Pancreas (tissue), 10 donors: Measurements from ENCODE around the gene PITHD1. TPM values are rescaled to one million over a fixed set of nuclear protein-coding genes. Genes with fewer than 3 reads are reported as not detected.

Experiments
- ATAC-seq, 4 donors: fragments of 200-7000 bp; cut with Tn5 transposase; one replicate each; pipeline versions ENCODE4 v1.8.0 to v1.9.1; 2020; ENCODE audit warnings: mild to moderate bottlenecking in 4 of 4, moderate library complexity in 4 of 4
- DNase-seq, 6 donors: peaks; one replicate each; pipeline ENCODE4 v3.0.0-alpha.2; 2020
- FAIRE-seq: peaks from 2 replicates; lab custom pipeline; 2012; peaks lifted over from hg19 to GRCh38; lab: Jason Lieb, UNC
- H3K27ac ChIP-seq, 4 donors: fragments of 200-600 bp; sonication (generic); 1 replicate in 3 of 4; 2 replicates in 1 of 4; pipeline versions ENCODE4 v1.5.0 to v1.8.0; 2020
- H3K27me3 ChIP-seq, 4 donors: fragments of 200-600 bp; one replicate each; pipeline ENCODE4 v1.8.0; 2021
- H3K36me3 ChIP-seq, 3 donors: fragments of 200-600 bp; sonication (generic) in 1 of 3; one replicate each; pipeline versions ENCODE4 v1.5.0 to v1.8.0; 2020 to 2021
- H3K4me1 ChIP-seq, 3 donors: fragments of 200-600 bp; one replicate each; pipeline ENCODE4 v1.8.0; 2021
- H3K4me3 ChIP-seq, 4 donors: fragments of 200-600 bp; sonication (generic) in 2 of 4; one replicate each; pipeline versions ENCODE4 v1.5.0 to v1.8.0; 2020 to 2021
- H3K9me3 ChIP-seq, 4 donors: fragments of 200-600 bp; one replicate each; pipeline ENCODE4 v1.8.0; 2021
- CTCF ChIP-seq, 4 donors: fragments of 200-600 bp; sonication (generic) in 3 of 4; IDR thresholded peaks; one replicate each; pipeline versions ENCODE4 v1.5.0 to v1.8.0; 2021; ENCODE audit warnings: antibody characterized with exemption in 4 of 4
- WGBS, 2 donors: extraction: QIAGEN DNeasy Blood & Tissue Kit; methylation state at CpG; one replicate each; pipeline ENCODE4 v1.1.7; 2013; 5-methylcytosine and 5-hydroxymethylcytosine counted together
- intact Hi-C, 3 donors: fragments of 100-400 bp; cut with DNase I; formaldehyde crosslinking; loops; one replicate each; pipeline versions ENCODE4 v1.11.1 to v1.14.2; 2022
- polyA plus RNA-seq, 2 donors: library from polyadenylated mRNA; stranded (reverse); fragments of 200-250 nt; gene quantifications; one replicate each; pipeline ENCODE4 v1.2.3, GENCODE V29; 2013
- total RNA-seq, 6 donors: library from RNA; stranded (reverse); fragmentation: NEBNext Ultra II Directional in 4 of 6; extraction: Animal tissue kit (Norgen Biotek cat#: 25700) in 4 of 6; gene quantifications; one replicate each; pipeline versions ENCODE4 v1.2.1 to v1.2.4, GENCODE V29; 2021 to 2023
- donor health status: healthy with polysubstance abuse.
- donor health status: DM: no; HTN: no; CAD: no; lungs with moderate emphysema.
- donor health status: DM: no; HTN: no; CAD: no.
- donor health status: control.
- donor health status: control.
- donor health status: Bipolar disorder and iron deficiency.
- donor health status: DM: yes; HTN: yes; CAD: no.
- donor health status: DM: no; HTN: no; CAD: no.
- donor health status: DM: no; HTN: no; CAD: no.
- donor health status: DM: yes; HTN: yes; CAD: no.

PITHD1 gene
- total and polyA plus RNA-seq, 8 donors, result 17.3 to 36.8 (median 19.9) TPM

DNA sequence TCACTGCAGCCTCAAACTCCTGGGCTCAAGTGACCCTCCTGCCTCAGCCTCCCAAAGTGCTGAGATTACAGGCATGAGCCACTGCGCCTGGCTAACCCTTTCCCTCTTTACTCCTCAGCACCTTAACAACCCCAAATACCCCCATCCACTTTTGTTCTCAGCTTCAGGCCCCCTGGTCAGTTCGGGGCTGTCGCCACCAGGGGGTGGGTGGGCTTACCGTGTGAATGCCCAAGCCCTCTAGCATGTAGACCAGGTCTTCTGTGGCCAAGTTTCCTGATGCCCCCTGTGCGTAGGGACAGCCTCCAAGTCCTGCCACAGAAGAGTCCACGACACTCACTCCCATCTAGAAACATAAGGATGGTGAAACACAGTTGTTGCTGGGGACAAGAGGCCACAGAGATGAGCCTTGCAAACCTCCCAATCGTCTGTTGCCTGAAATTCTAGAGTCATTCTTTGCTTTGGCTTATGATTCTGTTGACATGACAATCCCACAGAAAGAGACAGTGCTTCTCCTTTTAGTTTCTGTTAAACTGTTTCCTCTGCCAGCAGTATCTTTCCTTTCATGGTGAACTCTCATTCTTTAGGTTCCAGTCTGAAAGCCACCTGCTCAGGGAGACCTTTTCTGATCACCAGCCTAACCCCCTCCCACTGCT lies 26.1 kb downstream of the PITHD1 start:
- no peak for ATAC-seq
- no peaks in the 10 kb centered on the region for H3K36me3 ChIP-seq
- 83 to 84% methylated on average over 7 of the region's 7 CpGs for WGBS, 2 donors
- no peak for FAIRE-seq
- no peak for DNase-seq
- TF ChIP-seq CTCF (IDR thresholded peaks at IDR 0.05), result no peak
- H3K4me3 ChIP-seq, result no peak overlapping the region
- intact Hi-C loops, result no loop called here
- H3K4me1 ChIP-seq, result peaks cover 3 to 6% (median 6%) of the 10 kb centered on the region in 3 donors
- H3K27me3 ChIP-seq, result no peaks in the 10 kb centered on the region
- no peaks in the 10 kb centered on the region for H3K9me3 ChIP-seq
- H3K27ac ChIP-seq, result no peak overlapping the region

- no peak overlapping the region for H3K27ac ChIP-seq
- H3K27me3 ChIP-seq, result no peaks in the 10 kb centered on the region
- no peak overlapping the region for H3K4me3 ChIP-seq
- DNase-seq (no peak), ATAC-seq (no peak), FAIRE-seq (no peak)
- H3K9me3 ChIP-seq, result no peaks in the 10 kb centered on the region
- 93 to 94% methylated on average over 2 of the region's 2 CpGs for WGBS, 2 donors
- H3K4me1 ChIP-seq, result peaks cover 0 to 8% (median 0%) of the 10 kb centered on the region in 3 donors
- intact Hi-C loops, result no loop called here
- TF ChIP-seq CTCF (IDR thresholded peaks at IDR 0.05), result no peak
- H3K36me3 ChIP-seq, result no peaks in the 10 kb centered on the region
Measured at GRCh38 chr1:23805025-23805424, 26.8 kb downstream of the PITHD1 start.

- H3K4me1 ChIP-seq, result peaks cover 0 to 11% (median 0%) of the 10 kb centered on the region in 3 donors
- H3K4me3 ChIP-seq, result no peak overlapping the region
- TF ChIP-seq CTCF (IDR thresholded peaks at IDR 0.05), result no peak
- DNase-seq (no peak), ATAC-seq (no peak), FAIRE-seq (no peak)
- H3K27me3 ChIP-seq, result no peaks in the 10 kb centered on the region
- H3K36me3 ChIP-seq, result no peaks in the 10 kb centered on the region
- H3K9me3 ChIP-seq, result no peaks in the 10 kb centered on the region
- intact Hi-C loops, result no loop called here
- 86 to 90% methylated on average over 6 of the region's 6 CpGs for WGBS, 2 donors
- H3K27ac ChIP-seq, result no peak overlapping the region
Measured at GRCh38 chr1:23806280-23806679, 28.1 kb downstream of the PITHD1 start.

GRCh38 chr1:23807453-23807852 lies 29.2 kb downstream of the PITHD1 start:
- 83 to 89% methylated on average over 3 of the region's 3 CpGs for WGBS, 2 donors
- no peaks in the 10 kb centered on the region for H3K9me3 ChIP-seq
- DNase-seq, result no peak
- no peak for FAIRE-seq
- H3K36me3 ChIP-seq, result peaks cover 0 to 3% (median 0%) of the 10 kb centered on the region in 3 donors
- no peak overlapping the region for H3K4me3 ChIP-seq
- no peak for TF ChIP-seq CTCF (IDR thresholded peaks at IDR 0.05)
- intact Hi-C loops, result no loop called here
- no peaks in the 10 kb centered on the region for H3K27me3 ChIP-seq
- H3K27ac ChIP-seq, result no peak overlapping the region
- peaks cover 0 to 5% (median 0%) of the 10 kb centered on the region in 3 donors for H3K4me1 ChIP-seq
- ATAC-seq, result no peak

DNA sequence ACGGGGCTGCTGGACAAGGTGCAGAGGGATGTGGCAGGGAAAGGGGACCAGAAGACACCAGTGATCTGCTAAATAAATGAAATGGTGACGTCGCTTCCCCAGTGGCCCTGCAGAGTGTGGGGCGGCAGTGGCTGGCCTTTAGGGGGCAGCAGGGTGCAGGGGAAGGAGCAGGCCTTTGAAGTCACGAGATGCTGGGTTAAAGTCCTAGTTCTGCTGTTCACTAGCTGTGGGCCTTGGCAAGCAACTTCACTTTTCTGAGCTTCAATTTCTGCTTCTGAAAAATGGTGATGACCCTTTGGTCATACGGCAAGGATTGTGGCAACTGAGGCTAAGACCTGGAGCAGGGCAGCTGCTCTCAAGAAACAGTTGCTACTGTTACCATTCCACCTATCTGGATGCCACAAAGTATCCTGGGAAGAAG lies 31.5 kb downstream of the PITHD1 start:
- peak; percentile 51 to 75 (median 62) for TF ChIP-seq CTCF (IDR thresholded peaks at IDR 0.05)
- Histone ChIP-seq H3K4me3 (no peak overlapping the region), H3K36me3 (peaks cover 0 to 17% (median 8%) of the 10 kb centered on the region in 3 donors), H3K27ac (peak overlapping the region in 1 of 4 donors; percentile 58), H3K4me1 (peaks cover 0 to 5% (median 0%) of the 10 kb centered on the region in 3 donors), H3K9me3 (no peaks in the 10 kb centered on the region), H3K27me3 (no peaks in the 10 kb centered on the region)
- ATAC-seq (peak; percentile 94 to 98 (median 96)), FAIRE-seq (no peak), DNase-seq (peak; percentile 81 to 89 (median 86))
- 24 to 26% methylated on average over 6 of the region's 6 CpGs for WGBS, 2 donors
- intact Hi-C loops, result no loop called here
